Fibroblast of skin of abdomen (primary cell): ENCODE results near the gene NKD2.

ENCODE experiments used
- DNase-seq: peaks from one replicate; pipeline ENCODE4 v3.0.0-alpha.2; 2013

The NKD2 gene

GRCh38 chr5:1001406-1002270 lies 7.0 kb upstream of the NKD2 start:
- DNase-seq = no peak

DNA sequence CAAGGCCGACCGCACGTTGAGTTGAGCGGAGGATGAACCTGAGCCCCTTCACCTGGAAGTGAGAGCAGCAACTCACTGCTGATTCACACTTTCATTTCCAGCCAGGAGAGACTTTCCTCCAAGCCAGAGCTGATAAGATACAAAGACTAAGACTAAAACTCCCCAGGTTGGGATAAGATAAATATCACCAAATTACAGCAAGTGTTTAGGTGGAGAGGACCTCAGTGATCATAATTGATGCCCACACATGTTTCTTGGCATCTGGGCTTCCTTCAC lies 6.4 kb upstream of the NKD2 start:
- no peak for DNase-seq

DNA sequence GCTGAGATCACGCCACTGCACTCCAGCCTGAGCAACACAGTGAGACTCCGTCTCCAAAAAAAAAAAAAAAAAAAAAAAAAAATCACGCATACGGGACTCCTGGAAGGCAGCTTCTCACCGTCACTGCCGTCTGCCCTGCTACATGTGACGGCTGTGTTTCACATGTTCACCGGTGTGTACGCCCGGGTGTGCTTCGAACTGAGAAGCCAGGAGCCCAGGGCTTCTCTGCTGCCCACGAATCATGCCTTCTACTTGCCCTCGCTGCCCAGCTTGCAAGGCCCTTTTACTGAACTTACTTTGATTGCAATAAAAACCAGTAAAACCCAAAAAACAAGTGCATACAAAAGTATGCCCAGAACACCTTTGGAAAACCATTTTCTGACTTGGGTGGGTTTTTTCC lies 5.8 kb upstream of the NKD2 start:
- DNase-seq = no peak

DNA sequence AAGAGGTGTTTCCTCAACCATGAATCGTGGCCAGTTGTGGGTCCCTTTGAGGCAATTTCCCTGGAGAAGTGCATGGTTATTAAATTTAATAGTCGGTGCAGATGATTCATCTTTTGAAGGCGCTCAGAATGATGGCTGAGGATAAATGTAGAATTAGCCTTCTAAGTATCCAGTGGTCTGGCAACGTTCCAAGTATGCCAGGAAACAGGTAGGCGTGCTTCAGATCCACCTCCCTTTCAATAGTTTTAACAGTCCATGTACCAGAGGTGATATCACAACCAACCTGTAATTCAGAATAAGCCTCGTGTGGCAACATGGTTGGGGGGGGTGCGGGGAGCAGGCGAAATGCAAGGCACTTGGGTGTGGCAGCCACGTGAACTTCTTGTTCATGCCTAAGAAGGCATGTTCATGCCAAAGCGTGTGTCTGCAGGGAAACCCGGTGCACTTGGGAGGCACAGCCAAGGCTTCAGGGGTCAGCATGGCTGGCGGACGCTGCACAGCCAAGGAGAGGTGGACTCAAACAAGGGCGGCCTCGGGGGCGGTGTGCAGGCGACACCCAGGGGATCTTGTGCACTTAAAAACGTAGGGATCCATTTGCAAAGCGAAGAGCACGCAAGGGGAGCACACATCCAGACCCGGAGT lies 5.2 kb upstream of the NKD2 start:
- DNase-seq = no peak

DNA sequence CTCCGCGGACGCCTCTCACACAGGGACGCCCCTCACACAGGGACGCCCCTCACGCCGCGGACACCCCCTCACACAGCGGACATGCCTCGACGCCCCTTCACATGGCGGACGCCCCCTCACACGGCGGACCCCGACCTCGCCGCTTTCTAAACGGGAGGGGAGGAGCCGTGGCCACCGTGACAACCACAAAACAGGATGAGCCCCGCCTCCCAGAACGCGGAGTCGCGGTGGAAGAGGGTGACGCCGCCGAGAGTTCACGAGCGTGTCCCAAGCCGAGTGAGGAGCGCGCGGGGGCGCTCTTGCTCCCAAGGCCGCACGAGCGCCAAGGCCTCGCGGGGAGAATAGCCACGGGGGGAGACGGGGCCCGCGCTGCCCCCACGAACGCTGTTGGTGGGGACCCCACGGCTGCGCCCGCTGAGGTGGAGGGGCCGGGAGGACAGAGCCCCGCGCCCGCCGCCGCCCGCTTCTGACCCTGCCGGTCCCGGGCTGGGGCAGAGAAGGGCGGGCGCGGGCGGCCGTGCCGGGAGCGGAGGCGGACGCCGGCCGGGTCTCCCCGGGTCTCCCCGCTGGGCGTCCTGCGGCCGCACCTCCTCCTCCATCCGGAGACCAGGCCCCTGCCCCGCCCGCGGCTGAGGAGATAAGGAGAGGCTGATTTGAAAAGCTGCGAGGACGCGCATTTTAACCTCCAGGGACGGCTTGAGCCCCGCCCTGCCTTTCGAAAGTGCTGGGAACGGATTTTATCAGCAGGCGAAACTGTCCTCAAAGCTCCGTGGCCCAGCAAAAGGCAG lies 3.9 kb upstream of the NKD2 start:
- DNase-seq = peak; percentile 19

DNA sequence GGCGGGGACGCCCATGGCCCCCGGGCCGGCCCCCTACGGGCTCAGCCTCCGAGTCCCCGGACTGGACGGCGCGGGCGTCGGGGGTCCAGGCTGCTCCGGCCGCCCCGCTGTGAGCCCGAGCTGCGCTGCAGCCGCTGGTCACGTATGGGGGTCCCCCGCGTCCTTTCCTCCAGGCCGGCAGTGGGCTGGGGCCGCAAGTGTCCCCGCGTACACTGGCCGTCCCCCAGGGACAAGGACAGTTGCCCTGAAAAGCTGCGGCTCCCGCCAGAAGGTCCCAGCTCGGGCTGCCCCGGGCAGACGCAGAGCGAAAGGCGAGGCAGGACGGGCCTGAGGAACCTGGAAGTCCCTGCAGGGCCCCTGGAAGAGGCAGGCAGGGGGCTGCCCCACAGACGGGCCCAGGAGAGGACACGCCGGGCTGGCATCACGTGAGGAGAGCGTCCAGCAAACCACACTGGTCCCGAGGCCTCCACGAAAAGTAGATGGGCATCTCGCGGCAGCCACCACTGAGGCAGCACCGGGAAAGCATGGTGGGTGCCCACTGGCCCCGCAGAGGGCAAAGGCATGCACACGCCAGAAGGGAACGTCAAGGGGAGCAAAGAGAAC lies 3.3 kb upstream of the NKD2 start:
- no peak for DNase-seq

DNA sequence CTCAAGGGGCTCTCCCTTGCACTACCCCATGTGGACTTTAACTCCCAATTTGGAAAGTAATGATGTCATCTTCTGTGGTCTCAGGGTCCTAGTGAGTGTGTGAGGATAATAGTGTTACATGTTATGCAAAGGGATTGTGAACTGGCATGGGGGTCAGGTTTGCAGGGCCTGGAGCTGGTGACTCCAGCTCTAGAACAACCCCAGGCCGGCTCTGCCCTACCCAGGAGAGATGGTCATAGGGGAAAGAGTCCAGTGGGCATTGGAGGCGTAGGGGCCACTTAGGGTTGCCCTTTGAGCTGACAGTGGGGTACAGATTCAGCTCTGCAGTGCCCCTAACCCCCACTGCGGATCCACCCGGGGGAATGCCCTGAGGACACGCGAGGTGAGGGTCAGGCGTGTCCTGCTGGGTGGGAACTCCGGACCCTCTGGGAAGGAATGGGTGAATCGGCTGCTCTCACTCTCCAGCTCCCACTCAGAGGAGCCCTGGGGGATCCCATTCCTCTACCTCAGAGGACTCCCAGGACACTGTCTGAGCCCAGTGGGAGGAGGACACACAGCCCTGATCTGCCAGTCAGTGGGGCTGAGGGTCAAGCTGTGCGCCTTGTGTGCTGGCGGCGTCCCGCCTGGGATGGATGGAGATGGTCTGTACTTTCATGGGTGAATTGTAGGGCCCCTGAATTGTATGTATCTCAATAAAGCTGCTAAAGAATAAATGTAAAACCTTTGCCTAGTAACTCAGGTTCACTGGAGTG lies 2.5 kb upstream of the NKD2 start:
- DNase-seq = no peak

GRCh38 chr5:1006656-1007071 lies 1.9 kb upstream of the NKD2 start:
- DNase-seq = no peak

DNA sequence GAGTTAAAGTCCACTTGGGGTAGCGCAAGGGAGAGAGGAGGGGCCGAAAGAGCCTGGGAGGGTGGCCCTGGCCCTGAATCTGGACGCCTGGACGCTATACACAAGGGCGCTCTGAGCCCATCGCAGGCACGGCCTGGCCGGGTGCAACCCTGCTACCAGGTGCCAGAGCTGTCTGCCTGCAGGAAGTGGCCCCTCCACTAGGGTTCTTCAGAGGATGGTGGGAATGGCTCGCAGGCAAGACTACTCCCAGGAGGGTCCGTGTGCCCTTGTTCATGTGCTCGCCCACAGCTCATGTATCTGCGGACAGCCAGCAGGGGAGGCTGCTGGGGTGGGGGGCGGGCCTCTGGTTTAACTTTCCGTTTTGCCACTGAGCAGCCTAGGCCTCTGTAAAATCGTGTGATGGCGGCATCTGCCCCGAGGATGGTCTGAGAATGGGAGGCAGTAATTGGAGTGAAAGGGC lies 1.4 kb upstream of the NKD2 start:
- DNase-seq = no peak

GRCh38 chr5:1007681-1008450 lies 736 bp upstream of the NKD2 start:
- no peak for DNase-seq

DNA sequence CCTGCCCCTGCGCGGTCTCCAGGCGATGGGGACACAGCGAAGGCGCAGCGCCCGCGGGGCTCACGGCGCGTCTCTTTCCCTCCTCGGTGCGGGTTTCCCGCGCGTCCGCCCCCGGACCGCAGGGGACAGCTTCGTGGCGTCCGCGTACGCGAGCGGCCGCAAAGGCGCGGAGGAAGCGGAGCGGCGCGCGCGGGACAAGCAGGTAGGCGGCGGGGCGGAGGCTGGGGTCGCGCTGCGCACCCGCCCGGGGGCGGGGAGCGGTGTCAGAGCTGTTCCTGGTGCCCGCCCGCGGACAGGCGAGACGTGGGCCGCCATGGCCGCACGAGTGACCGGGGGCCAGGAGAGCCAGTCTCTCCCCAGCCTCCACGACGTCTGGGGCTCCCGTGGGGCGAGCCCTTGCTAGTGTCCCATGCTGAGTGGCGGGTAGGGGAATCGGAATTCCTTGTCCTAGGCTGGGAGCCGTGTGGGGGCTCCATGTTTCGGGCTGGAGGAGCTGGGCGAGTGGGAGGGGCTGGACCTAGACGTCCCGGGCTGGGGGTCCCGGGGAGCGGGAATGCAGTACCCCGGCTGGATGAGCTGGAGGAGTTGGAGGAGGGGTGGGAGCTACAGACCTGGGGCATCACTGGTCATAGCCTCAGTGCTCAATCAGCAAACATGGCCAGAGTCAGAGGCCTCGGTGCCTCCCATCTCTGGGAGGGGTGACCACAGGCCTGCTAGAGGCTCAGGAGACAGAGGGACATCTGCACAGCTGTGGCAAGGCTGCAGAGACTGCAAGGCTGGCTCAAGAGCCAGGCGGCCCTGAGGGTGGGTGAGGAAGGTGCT lies 968 bp downstream of the NKD2 start:
- DNase-seq = no peak

DNA sequence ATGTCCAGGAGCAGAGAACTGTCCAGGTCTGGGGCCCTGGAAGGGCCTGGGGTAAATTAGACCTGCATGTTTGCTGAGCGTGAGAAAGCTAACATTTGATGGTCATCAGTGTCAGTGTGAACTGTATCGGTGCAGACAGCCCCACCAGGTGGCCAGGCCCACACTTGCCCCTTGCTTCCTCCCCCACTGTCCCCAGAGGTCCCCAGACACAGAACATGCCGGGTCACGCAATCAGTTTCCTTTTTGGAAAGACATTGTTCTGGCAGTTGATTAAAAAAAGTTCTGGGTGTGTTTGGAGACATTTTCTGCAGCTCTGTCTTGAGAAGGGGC lies 1.5 kb downstream of the NKD2 start:
- DNase-seq = no peak

GRCh38 chr5:1010641-1011046 lies 2.0 kb downstream of the NKD2 start:
- DNase-seq = no peak

DNA sequence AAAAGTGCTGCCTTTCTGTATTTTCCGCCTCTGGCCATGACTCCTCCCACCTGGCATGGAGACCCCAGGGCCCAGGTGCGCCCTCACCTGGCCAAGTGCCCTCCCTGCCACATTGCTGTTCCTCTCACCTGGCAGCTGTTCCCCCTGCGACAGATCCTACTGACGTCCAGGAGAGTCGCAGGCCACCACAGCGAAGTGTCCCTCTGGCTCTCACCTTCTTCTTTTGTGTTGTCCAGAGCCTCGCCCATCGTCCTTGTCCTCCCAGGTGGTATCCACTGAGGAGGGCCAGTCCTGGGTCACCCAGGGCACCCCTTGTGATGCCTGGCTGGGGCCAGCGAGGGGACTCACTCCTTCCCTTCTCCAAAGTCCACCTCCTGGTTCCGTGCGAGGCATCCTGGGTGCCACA lies 2.6 kb downstream of the NKD2 start:
- DNase-seq = no peak

GRCh38 chr5:1011741-1012312 lies 3.2 kb downstream of the NKD2 start:
- no peak for DNase-seq

DNA sequence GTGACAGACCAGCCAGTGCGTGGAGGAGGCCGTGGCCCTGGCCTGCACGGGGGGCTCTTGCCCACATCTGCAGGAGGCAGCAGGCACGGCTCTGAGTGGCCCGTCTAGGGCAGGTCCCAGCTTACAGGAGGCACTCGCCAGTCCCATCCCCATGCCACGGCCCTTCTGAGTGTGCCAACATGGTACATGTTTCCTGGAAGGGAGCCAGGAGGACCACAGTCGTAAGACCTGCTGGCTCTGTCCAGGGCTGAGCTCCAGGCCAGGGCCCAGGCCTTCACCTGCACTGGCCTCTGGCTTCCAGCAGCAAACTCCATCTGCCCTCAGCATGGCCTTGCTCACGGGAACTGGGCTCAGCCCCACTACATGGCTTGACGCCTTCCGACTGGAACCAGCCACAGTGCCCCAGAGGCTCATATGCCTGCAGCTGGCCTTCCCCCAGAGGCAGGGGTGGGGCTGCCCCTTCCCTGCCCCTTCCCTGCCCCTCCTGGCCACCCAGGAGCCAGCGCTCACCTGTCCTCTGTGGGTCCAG lies 3.8 kb downstream of the NKD2 start:
- DNase-seq = no peak

- no peak for DNase-seq
Observed at GRCh38 chr5:1012900-1013237, 4.3 kb downstream of the NKD2 start.

GRCh38 chr5:1013238-1013947 lies 4.8 kb downstream of the NKD2 start:
- DNase-seq = no peak

DNA sequence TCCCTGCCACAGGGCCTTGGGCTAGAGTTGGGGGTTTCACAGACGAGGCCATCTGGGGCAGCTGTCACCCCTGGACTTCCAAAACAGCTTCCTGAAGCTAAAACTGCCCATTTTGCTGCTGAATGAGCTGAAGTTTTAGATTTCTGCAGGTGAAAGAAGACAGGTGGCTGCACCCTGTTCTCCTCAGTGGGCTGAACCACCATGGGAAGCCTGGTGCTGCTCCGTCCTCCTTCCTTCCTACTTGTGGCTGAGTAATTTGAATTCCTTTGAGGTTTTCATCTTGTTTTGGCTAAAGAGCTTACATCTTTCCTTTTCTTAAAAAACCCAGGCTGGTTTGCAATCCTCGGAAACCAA lies 5.3 kb downstream of the NKD2 start:
- no peak for DNase-seq

DNA sequence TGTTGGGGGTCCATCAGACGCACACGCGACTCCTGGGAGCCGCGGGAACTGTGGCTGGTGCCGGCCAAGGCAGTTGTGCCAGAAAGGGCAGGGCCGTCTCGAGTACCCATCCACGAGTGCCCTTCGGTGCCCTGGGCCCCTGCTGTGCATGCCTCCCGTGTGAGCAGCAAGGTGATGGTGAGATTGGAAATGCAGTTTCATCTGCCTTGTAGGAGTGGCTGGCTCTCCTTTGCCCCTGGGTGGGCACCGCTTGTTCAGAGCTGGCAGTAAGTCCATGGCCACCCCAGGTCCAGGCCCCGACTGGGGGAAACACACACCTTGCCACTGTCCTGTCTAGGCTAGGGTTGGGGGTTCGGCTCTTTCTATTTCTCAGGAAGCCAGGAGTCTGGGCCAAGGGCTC lies 5.7 kb downstream of the NKD2 start:
- DNase-seq = no peak
